ENCODE data around the gene PRF1. TPM values are rescaled to one million over a fixed set of nuclear protein-coding genes. Genes with fewer than 3 reads are reported as not detected.
A peak's percentile ranks its signal among the peaks of the same experiment; 100 is the strongest.

The PRF1 gene
- total RNA-seq: 6.2 TPM

DNA sequence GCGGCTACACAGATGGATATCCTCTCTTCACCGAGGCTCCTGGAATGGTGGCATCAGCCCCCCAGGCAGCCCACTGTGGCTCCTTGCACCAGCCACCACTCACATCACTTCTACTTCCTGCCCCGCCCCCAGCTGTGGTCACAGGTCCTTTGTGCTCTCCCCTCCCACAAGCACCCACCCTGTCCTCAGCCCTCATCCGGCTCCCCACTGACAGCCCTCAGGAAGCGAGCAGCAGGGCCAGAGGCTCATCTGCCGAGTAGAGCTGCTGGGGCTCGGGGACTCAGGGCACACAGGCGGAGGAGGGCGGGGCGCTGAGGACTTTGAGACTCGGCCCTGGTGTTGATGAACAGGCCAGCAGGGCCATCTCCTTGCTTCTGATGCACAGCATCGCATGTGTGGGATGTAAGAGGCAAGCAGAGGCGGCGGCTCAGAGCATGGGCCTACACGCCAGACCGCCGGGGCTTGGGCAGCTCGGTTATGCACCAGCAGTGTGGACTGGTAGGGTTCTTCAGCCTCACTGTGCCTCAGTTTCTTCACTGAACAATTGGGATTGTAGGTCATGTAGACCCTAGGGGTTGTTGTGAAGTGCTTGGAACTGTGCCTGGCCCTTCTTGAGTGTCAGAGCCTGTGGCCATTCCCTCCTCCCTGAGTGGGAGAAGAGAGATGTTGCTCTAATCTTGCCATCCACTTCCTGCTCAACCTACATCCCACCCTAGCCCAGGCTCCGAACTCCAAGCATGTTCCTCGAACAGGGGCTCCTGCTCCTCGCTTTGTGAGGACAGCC, at the start of gene PRF1:
Gene PRF1, minus strand, starts transcription at position 77 of the 784 bp plus-strand sequence. CDS start 1,839 bp downstream, outside the sequence.
- no peak within 1 kb of the TSS for H3K27ac ChIP-seq
- no peaks in the 10 kb centered on the region for H3K36me3 ChIP-seq
- H3K4me3 ChIP-seq: no peak within 1 kb of the TSS
- peak in 1 of 2 donors; percentile 25 for DNase-seq (ENCODE audit: low spot score in 2 of 2)
- intact Hi-C loops (cut with DNase I): no loop called here
- H3K4me1 ChIP-seq: no peaks in the 10 kb centered on the region
- H3K9me3 ChIP-seq: no peaks in the 10 kb centered on the region
- H3K27me3 ChIP-seq: no peaks in the 10 kb centered on the region
- TF ChIP-seq, protein P1, sequence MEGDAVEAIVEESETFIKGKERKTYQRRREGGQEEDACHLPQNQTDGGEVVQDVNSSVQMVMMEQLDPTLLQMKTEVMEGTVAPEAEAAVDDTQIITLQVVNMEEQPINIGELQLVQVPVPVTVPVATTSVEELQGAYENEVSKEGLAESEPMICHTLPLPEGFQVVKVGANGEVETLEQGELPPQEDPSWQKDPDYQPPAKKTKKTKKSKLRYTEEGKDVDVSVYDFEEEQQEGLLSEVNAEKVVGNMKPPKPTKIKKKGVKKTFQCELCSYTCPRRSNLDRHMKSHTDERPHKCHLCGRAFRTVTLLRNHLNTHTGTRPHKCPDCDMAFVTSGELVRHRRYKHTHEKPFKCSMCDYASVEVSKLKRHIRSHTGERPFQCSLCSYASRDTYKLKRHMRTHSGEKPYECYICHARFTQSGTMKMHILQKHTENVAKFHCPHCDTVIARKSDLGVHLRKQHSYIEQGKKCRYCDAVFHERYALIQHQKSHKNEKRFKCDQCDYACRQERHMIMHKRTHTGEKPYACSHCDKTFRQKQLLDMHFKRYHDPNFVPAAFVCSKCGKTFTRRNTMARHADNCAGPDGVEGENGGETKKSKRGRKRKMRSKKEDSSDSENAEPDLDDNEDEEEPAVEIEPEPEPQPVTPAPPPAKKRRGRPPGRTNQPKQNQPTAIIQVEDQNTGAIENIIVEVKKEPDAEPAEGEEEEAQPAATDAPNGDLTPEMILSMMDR (IDR thresholded peaks at IDR 0.05): no peak

DNA sequence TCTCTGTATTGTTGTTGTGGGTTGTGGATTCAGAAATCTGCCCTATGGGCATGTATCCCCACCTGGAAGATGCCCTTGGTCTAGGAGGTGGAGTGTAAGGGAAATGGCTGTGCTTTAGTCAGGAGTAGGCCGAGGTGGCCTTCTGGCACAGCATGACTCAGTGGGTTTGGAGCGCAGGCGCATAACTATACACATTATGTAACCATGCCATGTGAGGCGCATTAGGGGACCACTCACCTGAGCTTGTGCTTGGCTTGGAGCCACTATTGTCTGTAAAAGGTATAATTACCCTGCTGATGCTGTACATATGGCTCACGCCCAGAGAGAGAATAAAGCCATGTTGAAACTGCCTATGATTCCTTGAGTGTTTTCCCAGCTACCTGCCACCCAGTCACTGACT, 49.1 kb upstream of the PRF1 start:
- no peaks in the 10 kb centered on the region for H3K9me3 ChIP-seq
- no peaks in the 10 kb centered on the region for H3K36me3 ChIP-seq
- no peaks in the 10 kb centered on the region for H3K27me3 ChIP-seq
- H3K4me1 ChIP-seq: no peaks in the 10 kb centered on the region
- H3K27ac ChIP-seq: no peak overlapping the region
- TF ChIP-seq, protein P1 (IDR thresholded peaks at IDR 0.05): no peak
- DNase-seq (ENCODE audit: low spot score in 2 of 2): no peak
- no peak overlapping the region for H3K4me3 ChIP-seq
- intact Hi-C loops (cut with DNase I): no loop called here

DNA sequence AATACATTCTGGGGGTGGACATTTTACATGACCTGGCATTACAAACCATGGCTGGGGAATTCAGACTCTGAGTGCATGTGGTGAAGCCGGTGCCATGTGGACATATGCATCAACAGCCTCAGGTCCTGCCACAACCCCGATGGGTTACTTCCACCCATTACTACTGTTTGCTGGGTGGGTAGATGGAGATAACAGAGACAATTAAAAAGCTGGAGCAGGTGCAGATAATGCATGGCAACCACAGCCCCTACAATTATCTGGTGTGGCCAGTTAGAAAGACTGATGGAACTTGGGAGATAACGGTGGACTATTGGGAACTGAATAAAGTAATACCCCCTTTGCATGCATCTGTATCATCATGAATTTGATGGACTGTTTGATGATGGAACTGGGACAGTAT, 48.2 kb upstream of the PRF1 start:
- Histone ChIP-seq H3K4me3 (no peak overlapping the region), H3K27me3 (no peaks in the 10 kb centered on the region), H3K36me3 (no peaks in the 10 kb centered on the region), H3K27ac (no peak overlapping the region), H3K4me1 (no peaks in the 10 kb centered on the region), H3K9me3 (no peaks in the 10 kb centered on the region)
- intact Hi-C loops (cut with DNase I): no loop called here
- no peak for DNase-seq (ENCODE audit: low spot score in 2 of 2)
- TF ChIP-seq, protein P1 (IDR thresholded peaks at IDR 0.05): no peak

DNA sequence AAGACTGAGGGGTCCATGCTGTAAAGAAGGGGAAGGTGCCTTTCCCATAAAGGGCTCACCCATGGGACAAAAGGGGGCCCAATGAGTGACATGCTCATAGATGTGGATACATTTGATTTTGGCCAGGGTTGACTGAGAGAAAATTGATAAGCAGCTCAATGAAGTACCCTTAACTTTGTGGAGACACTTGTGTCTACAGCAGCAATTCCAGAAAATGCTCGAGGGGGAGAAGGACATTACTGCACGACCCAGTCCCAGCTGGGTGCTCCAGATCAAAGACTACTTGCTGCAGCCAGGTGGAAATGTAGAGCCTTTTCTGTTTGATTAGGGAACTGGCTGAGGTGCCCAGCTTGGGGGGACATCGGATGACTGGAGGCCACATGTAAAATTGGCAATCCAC, 47.6 kb upstream of the PRF1 start:
- no peaks in the 10 kb centered on the region for H3K27me3 ChIP-seq
- no peaks in the 10 kb centered on the region for H3K36me3 ChIP-seq
- TF ChIP-seq, protein P1 (IDR thresholded peaks at IDR 0.05): no peak
- DNase-seq (ENCODE audit: low spot score in 2 of 2): no peak
- no peaks in the 10 kb centered on the region for H3K4me1 ChIP-seq
- H3K4me3 ChIP-seq: no peak overlapping the region
- H3K27ac ChIP-seq: no peak overlapping the region
- no peaks in the 10 kb centered on the region for H3K9me3 ChIP-seq
- intact Hi-C loops (cut with DNase I): no loop called here

DNA sequence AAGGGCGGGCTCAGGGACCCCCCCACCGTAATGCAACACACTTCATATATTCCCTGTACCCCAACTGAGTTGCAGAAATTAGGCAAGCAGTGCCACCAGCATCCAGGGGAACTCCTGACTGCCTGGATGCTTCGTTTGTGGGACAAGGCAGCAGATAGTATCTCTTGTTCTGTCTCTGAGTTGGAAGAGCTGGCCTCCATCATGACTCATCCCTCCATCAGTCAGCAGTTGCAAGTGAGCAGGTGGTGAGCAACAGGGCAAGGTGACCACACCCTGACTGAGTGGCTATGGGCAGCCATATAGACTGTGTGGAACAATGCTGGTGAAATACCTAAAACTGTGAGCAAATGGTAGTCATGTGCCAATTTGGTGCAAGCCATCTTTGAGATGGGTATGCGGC, 47.0 kb upstream of the PRF1 start:
- H3K4me3 ChIP-seq: no peak overlapping the region
- no peak overlapping the region for H3K27ac ChIP-seq
- no peak for DNase-seq (ENCODE audit: low spot score in 2 of 2)
- H3K4me1 ChIP-seq: no peaks in the 10 kb centered on the region
- no peaks in the 10 kb centered on the region for H3K36me3 ChIP-seq
- H3K9me3 ChIP-seq: no peaks in the 10 kb centered on the region
- TF ChIP-seq, protein P1 (IDR thresholded peaks at IDR 0.05): no peak
- H3K27me3 ChIP-seq: no peaks in the 10 kb centered on the region
- intact Hi-C loops (cut with DNase I): no loop called here
